Measurements from ENCODE around the gene CDC6. TPM values are rescaled to one million over a fixed set of nuclear protein-coding genes. Genes with fewer than 3 reads are reported as not detected.
A peak's percentile ranks its signal among the peaks of the same experiment; 100 is the strongest.

CDC6 gene
- total and polyA plus RNA-seq, 2 donors (not counting 1 experiment from before 2014, with no cell fraction given): 0.69 to 2.2 TPM

DNA sequence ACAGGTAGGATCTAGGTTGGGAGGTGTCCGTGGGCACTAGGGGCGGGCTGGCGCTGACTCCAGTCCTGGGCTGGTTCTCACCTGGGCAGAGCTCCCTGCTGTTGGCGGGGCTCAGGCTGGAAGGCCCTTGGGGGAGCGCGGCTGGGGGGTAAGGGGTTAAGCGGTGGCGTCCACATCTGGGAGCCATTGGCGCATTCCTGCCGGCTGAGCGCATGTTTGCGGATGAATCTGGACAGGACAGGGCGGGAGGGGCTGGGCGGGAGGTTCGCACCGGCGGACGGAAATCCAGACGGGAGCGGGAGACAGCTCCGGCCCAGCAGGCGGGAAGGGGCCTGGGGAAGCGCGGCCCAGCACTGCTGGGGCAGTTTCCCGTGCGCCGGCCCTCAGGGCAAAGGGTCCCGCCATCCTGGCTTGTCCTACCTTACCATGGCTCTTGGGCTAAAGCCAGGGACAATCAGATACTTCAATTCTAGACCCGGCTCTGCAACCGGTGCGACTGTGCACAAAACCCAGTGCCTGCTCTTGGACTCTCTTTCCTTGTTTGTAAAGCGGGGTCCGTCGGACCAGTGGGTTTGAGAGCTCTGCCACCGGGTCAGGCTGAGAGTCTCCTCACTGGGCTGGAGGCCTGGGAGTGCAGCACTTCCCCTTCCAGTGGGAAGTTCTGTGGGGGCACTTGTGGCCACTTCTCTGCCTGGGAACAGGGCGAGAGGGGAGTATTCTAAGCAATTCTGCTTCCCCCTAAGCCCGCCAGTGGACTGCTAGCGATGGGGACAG lies 29.1 kb downstream of the CDC6 start:
- H3K9ac ChIP-seq (ENCODE audit: low read length): no peak overlapping the region
- peaks cover 61 to 78% of the 10 kb centered on the region in 2 donors for H3K4me1 ChIP-seq (ENCODE audit: control insufficient read depth in 2 of 2, insufficient read depth in 2 of 2, low read length in 2 of 2)
- H3K27ac ChIP-seq (ENCODE audit: low read length in 2 of 2): no peak overlapping the region
- no peaks in the 10 kb centered on the region for H3K9me3 ChIP-seq (ENCODE audit: control extremely low read depth in 1 of 3, control insufficient read depth in 2 of 3, insufficient read depth in 1 of 3, low read length in 2 of 3)
- no peaks in the 10 kb centered on the region for H3K9me3 Mint-ChIP-seq (ENCODE audit: insufficient read depth)
- H3K36me3 ChIP-seq (replicated peaks in 1 of 2; ENCODE audit: control extremely low read depth in 1 of 2, control insufficient read depth in 1 of 2, extremely low read depth in 1 of 2, insufficient read depth in 2 of 2, low read length in 1 of 2): no peaks in the 10 kb centered on the region
- no peaks in the 10 kb centered on the region for H3K27me3 Mint-ChIP-seq
- H3K4me3 ChIP-seq (ENCODE audit: control extremely low read depth in 1 of 5, extremely low read depth in 1 of 5, insufficient read depth in 1 of 5, low read depth in 2 of 5, low read length in 4 of 5): no peak overlapping the region
- peaks cover 8% of the 10 kb centered on the region for H4K20me1 ChIP-seq (ENCODE audit: control insufficient read depth, insufficient read depth, low read length, poor library complexity, severe bottlenecking)
- peaks cover 71% of the 10 kb centered on the region for H3K4me1 Mint-ChIP-seq
- intact Hi-C loops (cut with micrococcal nuclease): no loop called here
- 88% methylated on average over 32 of the region's 38 CpGs for WGBS (ENCODE audit: insufficient coverage)
- peak overlapping the region; percentile 97 for H3K4me3 Mint-ChIP-seq
- peaks cover 56% of the 10 kb centered on the region for H3K79me2 ChIP-seq (ENCODE audit: control insufficient read depth, insufficient read depth, low read length)
- no peak for ATAC-seq (ENCODE audit: low read depth)
- peak overlapping the region; percentile 98 for H3K4me2 ChIP-seq (replicated peaks; ENCODE audit: low read depth, low read length, poor library complexity, severe bottlenecking)
- CTCF ChIA-PET: interaction anchor here (0.5 to 30.5 kb wide), 13 partner anchors 7 to 1601 kb away, joined by 3 to 871 read pairs (median 4); partner anchors contain the start of genes GJD3 and RARA
- H3K27me3 ChIP-seq (replicated peaks in 1 of 4; ENCODE audit: control extremely low read depth in 1 of 4, control insufficient read depth in 3 of 4, insufficient read depth in 4 of 4, low read length in 3 of 4): no peaks in the 10 kb centered on the region
- DNase-seq: no peak
- POLR2A ChIA-PET: interaction anchor here (0.5 to 3.0 kb wide), 10 partner anchors 7 to 267 kb away, joined by 3 to 20 read pairs (median 6); partner anchors contain the start of gene RARA
- H2AFZ ChIP-seq (ENCODE audit: insufficient read depth, low read depth, low read length, poor library complexity, severe bottlenecking): no peak overlapping the region
- TF ChIP-seq EZH2 (IDR thresholded peaks at IDR 0.05; ENCODE audit: borderline replicate concordance, insufficient read depth, low read depth, low read length, poor library complexity, severe bottlenecking): no peak
- TF ChIP-seq, protein P1, sequence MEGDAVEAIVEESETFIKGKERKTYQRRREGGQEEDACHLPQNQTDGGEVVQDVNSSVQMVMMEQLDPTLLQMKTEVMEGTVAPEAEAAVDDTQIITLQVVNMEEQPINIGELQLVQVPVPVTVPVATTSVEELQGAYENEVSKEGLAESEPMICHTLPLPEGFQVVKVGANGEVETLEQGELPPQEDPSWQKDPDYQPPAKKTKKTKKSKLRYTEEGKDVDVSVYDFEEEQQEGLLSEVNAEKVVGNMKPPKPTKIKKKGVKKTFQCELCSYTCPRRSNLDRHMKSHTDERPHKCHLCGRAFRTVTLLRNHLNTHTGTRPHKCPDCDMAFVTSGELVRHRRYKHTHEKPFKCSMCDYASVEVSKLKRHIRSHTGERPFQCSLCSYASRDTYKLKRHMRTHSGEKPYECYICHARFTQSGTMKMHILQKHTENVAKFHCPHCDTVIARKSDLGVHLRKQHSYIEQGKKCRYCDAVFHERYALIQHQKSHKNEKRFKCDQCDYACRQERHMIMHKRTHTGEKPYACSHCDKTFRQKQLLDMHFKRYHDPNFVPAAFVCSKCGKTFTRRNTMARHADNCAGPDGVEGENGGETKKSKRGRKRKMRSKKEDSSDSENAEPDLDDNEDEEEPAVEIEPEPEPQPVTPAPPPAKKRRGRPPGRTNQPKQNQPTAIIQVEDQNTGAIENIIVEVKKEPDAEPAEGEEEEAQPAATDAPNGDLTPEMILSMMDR (IDR thresholded peaks at IDR 0.05): no peak
- peak overlapping the region; percentile 61 for H3K27ac Mint-ChIP-seq

Measured in B cell (primary cell).